T-helper 17 cell (primary cell): ENCODE measurements around the gene MVP. TPM values are rescaled to one million over a fixed set of nuclear protein-coding genes. Genes with fewer than 3 reads are reported as not detected.
"Not testable (repeated sequence)": the region's sequence is repeated elsewhere in the genome, so short reads cannot be mapped to it uniquely, and the experiment has no call there.

ENCODE experiments used
- ATAC-seq: fragments of 150-1000 bp; cut with Tn5 transposase; 2 replicates; pipeline ENCODE4 v1.10.0; 2021; ENCODE audit warnings: mild to moderate bottlenecking, moderate library complexity
- DNase-seq, 3 donors: peaks; one replicate each; pipeline versions ENCODE4 v3.0.0 to v3.0.0-alpha.2; 2020 to 2021
- H3K9me3 ChIP-seq: one replicate; pipeline ENCODE4 v1.7.0; 2013; ENCODE audit warnings: low read length, mild to moderate bottlenecking; ENCODE audit not compliant: control insufficient read depth, poor library complexity, severe bottlenecking
- H3K27ac Mint-ChIP-seq: one replicate; pipeline ENCODE4 v1.8.0; 2022; ENCODE audit warnings: mild to moderate bottlenecking, moderate library complexity, mixed read lengths
- H3K27me3 Mint-ChIP-seq: one replicate; pipeline ENCODE4 v1.8.0; 2022; ENCODE audit warnings: mixed read lengths
- H3K36me3 Mint-ChIP-seq: one replicate; pipeline ENCODE4 v1.8.0; 2022; ENCODE audit warnings: low read depth, mixed read lengths
- H3K4me1 Mint-ChIP-seq: one replicate; pipeline ENCODE4 v1.8.0; 2022; ENCODE audit warnings: mild to moderate bottlenecking, mixed read lengths
- H3K4me3 Mint-ChIP-seq: one replicate; pipeline ENCODE4 v1.8.0; 2022; ENCODE audit warnings: mild to moderate bottlenecking, moderate library complexity, mixed read lengths
- total RNA-seq, 4 donors: library from RNA in 2 of 4; stranded (reverse) in 2 of 4; gene quantifications; one replicate each; pipeline ENCODE4 v1.2.3 and lab custom pipeline; 2022 to 2026

MVP gene
- total RNA-seq, 2 donors from 2014 or later: 141 to 154 TPM

DNA sequence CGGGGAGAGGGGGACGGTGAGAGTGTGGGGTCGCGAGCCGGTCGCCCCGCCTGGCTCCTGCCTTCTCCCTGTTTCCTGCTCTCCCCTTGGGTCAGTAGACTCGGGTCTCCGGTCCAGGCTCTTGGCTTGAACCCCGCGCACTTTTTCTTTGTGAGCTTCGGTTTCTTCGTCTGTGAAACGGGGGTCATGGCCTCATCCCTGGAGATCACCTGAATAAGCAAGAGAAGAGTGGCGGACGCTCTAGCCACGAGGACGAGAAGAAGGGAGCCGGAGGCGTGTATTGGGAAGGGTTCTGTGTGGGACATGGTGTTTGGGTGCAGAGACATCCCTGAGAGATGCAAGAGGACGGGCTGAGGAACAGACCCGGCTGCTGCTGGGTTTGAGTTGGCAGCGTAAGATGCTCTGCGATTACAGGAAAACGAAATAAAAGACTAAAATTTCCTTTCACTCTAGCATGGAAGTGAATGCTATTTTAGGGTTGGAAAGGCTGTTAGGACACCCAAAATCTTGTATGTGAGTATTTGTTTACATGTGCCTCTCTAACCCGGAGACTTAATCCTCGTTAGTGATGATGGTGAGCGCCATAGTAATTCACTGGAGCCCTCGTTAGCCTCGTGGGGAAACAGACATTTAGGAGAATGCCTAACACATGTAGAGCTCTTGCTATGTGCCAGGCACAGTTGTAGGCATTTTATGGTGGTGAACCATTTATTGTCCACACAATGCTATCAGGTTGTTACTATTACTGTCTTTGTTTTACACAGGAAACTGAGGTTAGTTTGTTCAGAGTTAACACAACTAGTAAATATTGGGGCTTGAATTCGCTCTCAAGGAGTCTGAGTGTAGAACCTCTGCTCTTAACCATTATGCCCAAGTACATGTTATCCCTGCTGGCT, 29.1 kb upstream of the MVP start:
- DNase-seq: no peak
- Mint-ChIP-seq H3K4me3 (peak overlapping the region; percentile 98), H3K4me1 (peaks cover 33% of the 10 kb centered on the region), H3K27me3 (no peaks in the 10 kb centered on the region), H3K27ac (peak overlapping the region; percentile 96), H3K36me3 (peaks cover 8% of the 10 kb centered on the region)
- ATAC-seq: no peak
- no peaks in the 10 kb centered on the region for H3K9me3 ChIP-seq

DNA sequence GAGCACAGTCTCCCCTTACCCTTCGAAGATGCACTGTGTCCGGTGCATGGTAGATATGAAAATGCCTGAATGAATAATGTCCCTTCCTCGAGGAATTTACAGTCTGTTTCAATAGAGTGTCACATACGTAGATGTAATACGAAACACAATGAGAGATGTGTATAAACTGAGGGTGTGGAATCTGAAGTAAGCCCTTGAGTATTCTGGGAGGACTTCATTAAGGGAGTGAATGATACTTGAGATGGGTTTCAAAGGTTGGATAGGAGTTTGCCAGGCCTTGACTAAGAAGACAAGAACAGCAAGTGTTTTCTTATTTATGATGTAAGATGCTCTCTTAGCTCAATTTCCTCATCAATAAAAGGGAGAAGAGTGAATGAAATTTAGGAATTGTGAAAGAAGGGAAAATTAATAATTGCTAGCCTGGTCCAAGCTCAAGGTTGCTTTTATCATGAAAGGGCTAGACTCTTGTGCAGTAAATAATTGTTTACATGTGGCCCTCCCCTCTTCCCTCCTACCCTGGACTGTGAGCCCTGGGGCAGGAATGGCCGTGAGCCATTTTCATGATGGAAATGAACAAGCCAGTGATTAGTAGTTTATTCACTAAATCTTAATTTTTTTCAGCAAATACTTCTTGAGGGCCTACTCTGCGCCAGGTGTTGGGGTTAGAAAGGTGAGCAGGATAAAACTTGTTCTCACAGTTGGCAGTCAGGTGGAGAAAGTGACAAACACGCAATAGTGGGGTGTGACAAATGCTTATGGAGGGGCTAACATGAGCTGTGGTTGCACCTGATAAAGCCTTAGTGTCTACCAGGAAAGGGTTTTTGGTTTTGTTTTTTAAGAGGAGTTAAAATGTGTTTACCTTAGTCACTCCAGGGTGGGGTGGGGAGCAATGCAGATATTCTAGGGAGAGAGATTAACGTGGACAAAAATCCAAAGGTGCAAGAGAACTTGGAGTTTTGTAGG, 28.1 kb upstream of the MVP start:
- H3K36me3 Mint-ChIP-seq: peaks cover 10% of the 10 kb centered on the region
- H3K27me3 Mint-ChIP-seq: no peaks in the 10 kb centered on the region
- H3K4me3 Mint-ChIP-seq: peak overlapping the region; percentile 98
- peak overlapping the region; percentile 96 for H3K27ac Mint-ChIP-seq
- no peaks in the 10 kb centered on the region for H3K9me3 ChIP-seq
- ATAC-seq: no peak
- peaks cover 33% of the 10 kb centered on the region for H3K4me1 Mint-ChIP-seq
- DNase-seq: no peak

DNA sequence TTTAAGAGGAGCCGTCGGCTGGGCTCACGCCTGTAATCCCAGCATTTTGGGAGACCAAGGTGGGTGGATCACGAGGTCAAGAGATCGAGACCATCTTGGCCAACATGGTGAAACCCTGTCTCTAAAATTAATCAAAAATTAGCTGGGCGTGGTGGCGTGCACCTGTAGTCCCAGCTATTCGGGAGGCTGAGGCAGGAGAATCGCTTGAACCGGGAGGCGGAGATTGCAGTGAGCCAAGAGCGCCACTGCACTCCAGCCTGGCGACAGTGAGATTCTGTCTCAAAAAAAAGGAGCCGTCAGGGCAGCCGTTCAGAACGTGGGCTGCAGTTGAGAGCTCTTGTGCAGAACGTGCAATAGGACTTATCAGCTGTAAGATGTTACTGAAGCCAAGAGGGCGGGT, 27.1 kb upstream of the MVP start:
- Mint-ChIP-seq H3K36me3 (peaks cover 12% of the 10 kb centered on the region), H3K4me1 (peaks cover 33% of the 10 kb centered on the region), H3K27ac (peak overlapping the region; percentile 96)
- not testable (repeated sequence) for H3K4me3 Mint-ChIP-seq, DNase-seq, H3K27me3 Mint-ChIP-seq, ATAC-seq, H3K9me3 ChIP-seq

DNA sequence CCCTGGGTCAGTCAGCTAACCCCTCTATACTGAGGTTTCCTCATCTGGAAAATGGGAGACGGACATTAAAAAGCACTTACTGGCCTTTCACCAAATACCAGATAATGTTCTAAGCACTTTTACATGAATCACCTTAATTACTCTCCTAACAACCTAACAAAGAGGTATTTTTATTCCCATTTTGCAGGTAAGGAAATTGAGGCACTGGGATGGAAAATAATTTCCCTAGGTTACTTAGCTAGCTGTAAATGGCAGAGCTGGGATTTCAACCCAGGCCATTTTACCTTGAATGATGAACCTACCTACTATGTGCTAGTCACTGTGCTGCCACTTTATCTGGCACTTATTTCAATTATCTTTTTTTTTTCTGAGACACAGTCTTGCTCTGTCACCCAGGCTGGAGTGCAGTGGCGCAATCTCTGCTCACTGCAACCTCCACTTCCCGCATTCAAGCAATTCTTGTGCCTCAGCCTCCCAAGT, 26.0 kb upstream of the MVP start:
- Mint-ChIP-seq H3K27me3 (no peaks in the 10 kb centered on the region), H3K4me1 (peaks cover 31% of the 10 kb centered on the region), H3K4me3 (no peak overlapping the region), H3K27ac (peak overlapping the region; percentile 53), H3K36me3 (peaks cover 14% of the 10 kb centered on the region)
- ATAC-seq (no peak), DNase-seq (no peak)
- no peaks in the 10 kb centered on the region for H3K9me3 ChIP-seq

DNA sequence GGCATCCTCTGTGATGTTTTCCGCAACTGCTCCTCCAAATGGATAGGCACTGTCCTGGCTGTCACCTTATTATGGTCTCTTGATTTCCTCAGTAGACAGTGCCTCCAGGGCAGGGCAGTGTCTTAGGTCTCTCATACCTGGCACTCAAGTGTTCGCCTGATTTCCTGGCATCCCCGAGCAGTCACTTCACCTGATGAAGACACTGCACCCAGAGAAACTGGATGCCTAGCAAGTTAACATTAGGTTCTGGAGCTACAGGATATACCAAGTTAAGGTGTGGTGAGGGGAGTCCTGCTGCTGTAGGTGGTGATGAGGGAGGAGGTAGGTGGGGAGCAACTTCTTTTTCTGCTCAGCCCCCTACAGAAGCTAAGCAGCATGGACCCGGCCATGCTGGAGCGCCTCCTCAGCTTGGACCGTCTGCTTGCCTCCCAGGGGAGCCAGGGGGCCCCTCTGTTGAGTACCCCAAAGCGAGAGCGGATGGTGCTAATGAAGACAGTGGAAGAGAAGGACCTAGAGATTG, 17.8 kb upstream of the MVP start:
- Mint-ChIP-seq H3K27me3 (no peaks in the 10 kb centered on the region), H3K27ac (peak overlapping the region; percentile 100), H3K4me1 (peaks cover 24% of the 10 kb centered on the region), H3K4me3 (peak overlapping the region; percentile 19), H3K36me3 (peaks cover 4% of the 10 kb centered on the region)
- H3K9me3 ChIP-seq: no peaks in the 10 kb centered on the region
- DNase-seq (no peak), ATAC-seq (no peak)

DNA sequence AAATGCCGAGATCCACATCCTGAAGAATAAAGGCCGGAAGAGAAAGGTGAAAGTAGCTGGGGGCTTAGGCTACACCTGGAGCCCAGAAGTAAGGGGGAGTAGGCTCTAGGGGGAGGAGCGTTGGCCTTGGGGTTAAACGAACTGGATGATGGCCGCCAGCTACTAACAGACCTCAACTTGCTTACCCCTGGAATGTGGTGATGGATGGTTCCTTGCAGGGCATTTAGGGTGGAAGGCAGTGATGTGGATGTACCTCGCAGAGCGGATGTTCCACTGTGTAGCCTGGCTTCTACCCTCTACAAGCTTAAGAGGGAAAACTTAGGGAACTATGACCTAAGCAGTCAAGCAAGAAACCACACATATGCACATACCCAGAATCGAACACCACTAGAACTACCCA, 16.2 kb upstream of the MVP start:
- no peaks in the 10 kb centered on the region for H3K27me3 Mint-ChIP-seq
- no peak for DNase-seq
- ATAC-seq: no peak
- peaks cover 38% of the 10 kb centered on the region for H3K4me1 Mint-ChIP-seq
- peak overlapping the region; percentile 100 for H3K27ac Mint-ChIP-seq
- H3K36me3 Mint-ChIP-seq: peaks cover 2% of the 10 kb centered on the region
- peak overlapping the region; percentile 100 for H3K4me3 Mint-ChIP-seq
- H3K9me3 ChIP-seq: no peaks in the 10 kb centered on the region

DNA sequence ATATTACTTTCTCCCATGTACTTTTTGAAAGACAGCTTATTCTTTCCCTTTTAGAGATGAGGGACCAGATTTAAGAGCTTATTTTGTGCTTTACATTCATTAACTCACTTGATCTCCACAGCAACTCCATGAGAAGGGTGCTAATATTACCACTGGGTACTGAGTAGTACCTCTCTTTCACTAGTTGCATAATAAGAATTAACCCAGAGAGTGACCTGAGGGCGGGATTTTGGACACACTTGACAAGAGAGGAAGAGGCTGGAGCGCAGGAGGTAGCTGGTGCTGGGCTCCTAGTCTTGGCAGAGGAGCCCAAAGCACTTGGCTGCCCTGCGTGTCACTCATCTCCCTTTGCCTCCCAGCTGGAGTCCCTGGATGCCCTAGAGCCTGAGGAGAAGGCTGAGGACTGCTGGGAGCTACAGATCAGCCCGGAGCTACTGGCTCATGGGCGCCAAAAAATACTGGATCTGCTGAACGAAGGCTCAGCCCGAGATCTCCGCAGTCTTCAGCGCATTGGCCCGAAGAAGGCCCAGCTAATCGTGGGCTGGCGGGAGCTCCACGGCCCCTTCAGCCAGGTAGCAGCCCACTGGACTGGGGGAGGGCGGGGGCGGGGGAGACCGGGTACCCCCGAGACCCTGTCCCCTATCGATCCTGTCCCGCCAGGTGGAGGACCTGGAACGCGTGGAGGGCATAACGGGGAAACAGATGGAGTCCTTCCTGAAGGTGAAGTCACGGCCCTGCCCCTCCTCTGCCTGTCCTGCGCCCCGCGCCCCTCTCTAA, 15.6 kb upstream of the MVP start:
- Mint-ChIP-seq H3K27ac (peak overlapping the region; percentile 100), H3K27me3 (no peaks in the 10 kb centered on the region), H3K4me3 (peak overlapping the region; percentile 100), H3K4me1 (peaks cover 38% of the 10 kb centered on the region), H3K36me3 (peaks cover 2% of the 10 kb centered on the region)
- ATAC-seq: no peak
- no peak for DNase-seq
- H3K9me3 ChIP-seq: no peaks in the 10 kb centered on the region

DNA sequence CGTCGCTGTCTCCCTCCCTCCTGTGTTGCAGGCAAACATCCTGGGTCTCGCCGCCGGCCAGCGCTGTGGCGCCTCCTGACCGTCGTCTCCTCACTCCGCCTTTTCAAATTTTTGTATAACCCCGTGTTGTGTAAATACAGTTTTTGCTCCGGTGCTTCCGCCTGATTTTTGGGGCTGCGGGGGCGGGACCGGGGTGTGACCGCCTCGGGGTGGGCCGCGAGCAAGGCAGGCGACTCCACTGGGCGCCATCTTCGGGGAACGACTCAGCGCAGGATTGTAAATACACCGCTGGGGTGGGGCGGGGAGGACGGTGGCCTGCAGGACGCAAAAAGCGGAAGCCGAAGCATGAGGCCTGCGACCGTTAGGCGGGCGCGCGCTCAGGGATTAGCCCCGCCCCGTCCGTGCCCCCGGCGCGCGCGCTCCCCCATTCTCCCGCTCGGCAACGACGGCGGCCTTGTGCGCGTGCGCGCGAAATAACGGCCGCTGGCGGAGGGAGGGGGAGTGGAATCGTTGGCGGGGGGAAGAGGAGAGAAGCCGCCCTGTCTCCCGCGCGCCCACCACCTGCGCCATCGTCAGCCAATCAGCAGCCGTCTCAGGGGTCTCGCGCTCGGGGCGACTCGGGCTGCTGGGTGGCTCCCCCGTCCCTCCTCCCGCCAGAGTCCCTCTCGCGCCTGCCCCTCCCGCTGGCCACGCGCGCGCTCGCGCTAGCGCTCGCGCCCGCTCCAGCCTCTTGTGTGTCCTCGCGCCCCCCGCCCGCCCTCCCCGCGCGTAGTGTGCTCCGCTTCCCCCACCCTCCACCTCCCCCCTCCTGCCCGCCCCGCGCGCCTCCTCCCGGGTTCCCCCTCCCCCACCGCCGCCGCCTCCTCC, 14.8 kb upstream of the MVP start:
- H3K4me1 Mint-ChIP-seq: peaks cover 44% of the 10 kb centered on the region
- H3K36me3 Mint-ChIP-seq: peaks cover 2% of the 10 kb centered on the region
- no peaks in the 10 kb centered on the region for H3K27me3 Mint-ChIP-seq
- peak overlapping the region; percentile 100 for H3K27ac Mint-ChIP-seq
- peak; percentile 74 for ATAC-seq
- H3K4me3 Mint-ChIP-seq: peak overlapping the region; percentile 100
- peak; percentile 96 for DNase-seq
- no peaks in the 10 kb centered on the region for H3K9me3 ChIP-seq

DNA sequence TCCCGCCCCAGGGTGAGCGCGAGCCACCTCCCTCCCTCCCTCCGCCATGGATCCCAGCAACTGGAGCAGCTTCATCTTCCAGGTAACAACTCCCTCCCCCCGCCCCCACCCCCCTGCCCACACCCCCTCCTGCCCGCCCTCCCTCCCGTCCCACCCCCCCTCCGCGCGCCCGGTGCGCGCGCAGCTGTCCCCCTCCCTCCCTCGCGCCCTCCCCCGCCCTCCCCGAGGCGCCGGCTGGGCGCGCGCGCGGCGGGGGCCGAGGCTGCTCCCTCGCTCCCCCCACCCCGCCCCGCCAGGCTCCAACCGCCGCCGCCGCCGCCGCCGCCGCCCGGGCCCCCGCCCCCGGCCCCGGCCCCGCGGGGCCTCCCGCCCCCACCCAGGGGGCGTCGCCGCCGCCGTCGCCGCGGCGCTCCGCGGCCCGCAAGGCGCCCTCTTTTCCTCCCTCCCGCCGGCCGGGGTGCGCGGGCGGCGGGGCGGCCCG, 14.1 kb upstream of the MVP start, which contains the start of gene MAZ:
MAZ (plus strand) TSS at position 431 of the 481 bp plus-strand sequence. CDS start 173 bp downstream, outside the sequence.
- no peaks in the 10 kb centered on the region for H3K9me3 ChIP-seq
- ATAC-seq: peak; percentile 1
- Mint-ChIP-seq H3K36me3 (peaks cover 2% of the 10 kb centered on the region), H3K4me1 (peaks cover 49% of the 10 kb centered on the region), H3K4me3 (peak within 1 kb of the TSS; percentile 100), H3K27ac (peak within 1 kb of the TSS; percentile 100), H3K27me3 (no peaks in the 10 kb centered on the region)
- DNase-seq: peak; percentile 54 to 85 (median 79)

DNA sequence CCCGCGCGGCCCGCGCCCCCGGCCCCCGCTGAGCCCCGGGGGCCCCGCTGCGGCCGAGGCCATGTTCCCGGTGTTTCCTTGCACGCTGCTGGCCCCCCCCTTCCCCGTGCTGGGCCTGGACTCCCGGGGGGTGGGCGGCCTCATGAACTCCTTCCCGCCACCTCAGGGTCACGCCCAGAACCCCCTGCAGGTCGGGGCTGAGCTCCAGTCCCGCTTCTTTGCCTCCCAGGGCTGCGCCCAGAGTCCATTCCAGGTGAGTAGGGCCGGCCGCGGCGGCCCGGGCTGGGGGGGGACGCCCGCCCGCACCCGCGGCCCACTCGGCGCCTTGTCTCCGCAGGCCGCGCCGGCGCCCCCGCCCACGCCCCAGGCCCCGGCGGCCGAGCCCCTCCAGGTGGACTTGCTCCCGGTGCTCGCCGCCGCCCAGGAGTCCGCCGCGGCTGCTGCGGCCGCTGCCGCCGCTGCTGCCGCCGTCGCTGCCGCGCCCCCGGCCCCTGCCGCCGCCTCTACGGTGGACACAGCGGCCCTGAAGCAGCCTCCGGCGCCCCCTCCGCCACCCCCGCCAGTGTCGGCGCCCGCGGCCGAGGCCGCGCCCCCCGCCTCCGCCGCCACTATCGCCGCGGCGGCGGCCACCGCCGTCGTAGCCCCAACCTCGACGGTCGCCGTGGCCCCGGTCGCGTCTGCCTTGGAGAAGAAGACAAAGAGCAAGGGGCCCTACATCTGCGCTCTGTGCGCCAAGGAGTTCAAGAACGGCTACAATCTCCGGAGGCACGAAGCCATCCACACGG, 13.4 kb upstream of the MVP start:
- ATAC-seq: no peak

More for the DNA sequence above, 13.4 kb upstream of the MVP start:
- H3K9me3 ChIP-seq: no peaks in the 10 kb centered on the region
- no peaks in the 10 kb centered on the region for H3K27me3 Mint-ChIP-seq
- peaks cover 2% of the 10 kb centered on the region for H3K36me3 Mint-ChIP-seq
- peak overlapping the region; percentile 95 for H3K27ac Mint-ChIP-seq
- peak overlapping the region; percentile 95 for H3K4me3 Mint-ChIP-seq
- peaks cover 51% of the 10 kb centered on the region for H3K4me1 Mint-ChIP-seq
- DNase-seq: peak in 1 of 3 donors; percentile 41
